Measurements from ENCODE around the gene LRRC10.

LRRC10 gene

GRCh38 chr12:69566603-69567002 lies 44.1 kb downstream of the LRRC10 start:
- no peak for DNase-seq

GRCh38 chr12:69563166-69563762 lies 47.4 kb downstream of the LRRC10 start:
- DNase-seq = no peak

Data from central memory CD4-positive, alpha-beta T cell (primary cell).